AG08396 (cell line): ENCODE results near the gene MAPK12.
A peak's percentile ranks its signal among the peaks of the same experiment; 100 is the strongest.

Source experiments
- DNase-seq: peaks from one replicate; pipeline ENCODE4 v3.0.0; 2012; ENCODE audit warnings: low spot score, mixed read lengths

The MAPK12 gene

GRCh38 chr22:50299785-50300619, 38.5 kb upstream of the MAPK12 start:
- DNase-seq, result no peak

GRCh38 chr22:50298937-50299784, 37.7 kb upstream of the MAPK12 start:
- peak; percentile 49 for DNase-seq

GRCh38 chr22:50298266-50298637, 36.8 kb upstream of the MAPK12 start:
- DNase-seq, result no peak

GRCh38 chr22:50297510-50298265, 36.2 kb upstream of the MAPK12 start:
- no peak for DNase-seq

GRCh38 chr22:50296658-50297490, 35.4 kb upstream of the MAPK12 start:
- no peak for DNase-seq

GRCh38 chr22:50294319-50294656, 32.8 kb upstream of the MAPK12 start:
- DNase-seq, result no peak

GRCh38 chr22:50293441-50294318, 32.2 kb upstream of the MAPK12 start:
- DNase-seq, result peak; percentile 93

- DNase-seq, result no peak
Measured at GRCh38 chr22:50292643-50293440, 31.4 kb upstream of the MAPK12 start.

- DNase-seq, result no peak
Measured at GRCh38 chr22:50289942-50290630, 28.6 kb upstream of the MAPK12 start.

- no peak for DNase-seq
Measured at GRCh38 chr22:50289151-50289941, 27.9 kb upstream of the MAPK12 start.

- no peak for DNase-seq
Measured at GRCh38 chr22:50287731-50288130, 26.2 kb upstream of the MAPK12 start.

- no peak for DNase-seq
Measured at GRCh38 chr22:50286701-50287318, 25.3 kb upstream of the MAPK12 start.

- no peak for DNase-seq
Measured at GRCh38 chr22:50286275-50286674, 24.8 kb upstream of the MAPK12 start.

- DNase-seq, result no peak
Measured at GRCh38 chr22:50285568-50286229, 24.2 kb upstream of the MAPK12 start.

GRCh38 chr22:50284479-50284878, 23.0 kb upstream of the MAPK12 start:
- DNase-seq, result no peak

- DNase-seq, result no peak
Measured at GRCh38 chr22:50283821-50284220, 22.3 kb upstream of the MAPK12 start.
